GM19395 (cell line): Measurements from ENCODE around the gene CDHR5.

ENCODE experiments used
- ATAC-seq: cut with Tn5 transposase; IDR thresholded peaks from one replicate; pipeline ENCODE4 v1.9.1; 2021; ENCODE audit warnings: mild to moderate bottlenecking, moderate library complexity; ENCODE audit not compliant: unreplicated experiment

CDHR5 gene

GRCh38 chr11:623349-623869 lies 1.3 kb downstream of the CDHR5 start:
- no peak for ATAC-seq

GRCh38 chr11:621838-622237 lies 2.9 kb downstream of the CDHR5 start:
- no peak for ATAC-seq

- ATAC-seq, result no peak
These were observed 3.6 kb downstream of the CDHR5 start for GRCh38 chr11:620935-621814.

- ATAC-seq, result no peak
These were observed 4.6 kb downstream of the CDHR5 start for GRCh38 chr11:620201-620600.

GRCh38 chr11:619628-620050 lies 5.1 kb downstream of the CDHR5 start:
- no peak for ATAC-seq

GRCh38 chr11:618856-619627 lies 5.7 kb downstream of the CDHR5 start:
- ATAC-seq, result no peak

GRCh38 chr11:617912-618682 lies 6.7 kb downstream of the CDHR5 start:
- ATAC-seq, result no peak

GRCh38 chr11:617199-617911 lies 7.4 kb downstream of the CDHR5 start:
- no peak for ATAC-seq

GRCh38 chr11:616320-617198 lies 8.2 kb downstream of the CDHR5 start:
- no peak for ATAC-seq

- ATAC-seq, result peak; percentile 84
These were observed 9.0 kb downstream of the CDHR5 start, which contains the start of gene IRF7 for GRCh38 chr11:615504-616319. Gene IRF7 (minus strand): TSS chr11:615950. CDS start chr11:615364, 586 bp downstream.

- ATAC-seq, result peak; percentile 0
These were observed 9.9 kb downstream of the CDHR5 start for GRCh38 chr11:614623-615503.

GRCh38 chr11:614021-614622 lies 10.6 kb downstream of the CDHR5 start:
- ATAC-seq, result no peak

- no peak for ATAC-seq
These were observed 11.3 kb downstream of the CDHR5 start for GRCh38 chr11:613369-613968.

GRCh38 chr11:612961-613300 lies 11.8 kb downstream of the CDHR5 start:
- no peak for ATAC-seq

GRCh38 chr11:612201-612960 lies 12.4 kb downstream of the CDHR5 start:
- ATAC-seq, result no peak
